ENCODE data around the gene FKBP9.
"Not testable (repeated sequence)": the region's sequence is repeated elsewhere in the genome, so short reads cannot be mapped to it uniquely, and the experiment has no call there.

FKBP9 gene

GRCh38 chr7:32952876-32953275, 4.4 kb upstream of the FKBP9 start:
- DNase-seq = no peak

DNA sequence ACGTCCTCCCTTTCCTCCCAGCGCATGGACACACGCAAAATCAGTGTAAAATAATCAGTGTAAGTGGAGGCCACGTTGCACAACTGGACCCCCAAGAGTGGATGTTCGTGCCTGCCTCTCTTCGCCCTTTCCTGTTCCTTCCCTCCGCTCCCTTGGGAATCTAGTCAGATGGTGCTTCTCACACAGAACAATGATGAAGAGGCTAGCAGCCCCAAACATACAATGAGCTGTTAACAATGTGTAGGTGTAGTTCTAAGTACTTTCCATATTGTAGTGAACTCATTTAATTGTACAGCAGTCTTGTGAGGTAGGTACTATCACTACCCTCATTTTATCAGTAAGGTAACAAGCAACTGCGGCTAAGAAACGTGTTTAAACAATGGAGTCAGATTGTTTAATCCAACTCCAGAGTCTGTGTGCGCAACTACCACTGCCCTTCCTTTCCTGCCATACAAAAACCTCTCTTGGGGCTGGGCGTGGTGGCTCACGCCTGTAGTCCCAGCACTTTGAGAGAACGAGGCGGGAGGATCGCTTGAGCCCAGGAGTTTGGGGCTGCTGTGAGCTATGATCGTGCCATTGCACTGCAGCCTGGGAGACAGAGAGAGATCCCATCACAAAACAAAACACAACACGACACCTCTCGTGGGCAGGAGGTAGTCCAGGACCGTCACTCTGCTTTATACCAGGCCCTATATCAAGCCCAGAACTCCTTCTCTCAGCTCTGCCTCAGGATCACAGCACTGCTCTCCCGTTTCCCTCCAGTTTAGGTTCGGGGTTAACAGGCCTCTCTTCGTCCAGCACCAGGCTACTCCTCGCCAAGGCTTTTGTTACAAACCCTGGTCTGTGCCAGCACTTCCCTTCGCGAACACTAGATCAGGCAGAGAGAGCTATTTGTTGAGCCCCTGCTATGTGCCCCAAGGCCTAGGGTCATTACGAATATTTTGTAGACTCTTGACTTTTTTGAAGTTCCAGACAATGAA, 1.1 kb downstream of the FKBP9 start:
- DNase-seq = no peak

DNA sequence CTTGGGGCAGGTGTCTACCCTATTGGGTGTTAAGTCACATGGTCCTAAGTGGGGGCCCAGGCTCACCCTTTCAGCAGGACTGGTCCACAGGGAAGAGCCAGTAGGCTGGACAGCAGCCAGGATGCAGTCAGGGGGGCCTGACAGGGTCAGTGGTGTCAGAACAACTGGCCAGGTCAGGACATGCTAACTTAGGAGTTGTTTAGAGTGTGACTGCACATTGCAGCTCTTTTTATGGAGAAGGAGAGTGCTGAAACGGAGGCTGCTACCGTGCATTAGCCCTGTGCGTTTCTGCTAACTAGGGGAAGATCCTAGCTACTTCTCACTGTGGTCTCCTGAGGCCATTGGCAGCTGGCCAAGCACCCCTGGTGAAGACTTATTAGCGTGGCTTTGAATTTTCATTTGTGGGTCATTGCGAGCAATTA, 6.7 kb downstream of the FKBP9 start:
- not testable (repeated sequence) for DNase-seq

DNA sequence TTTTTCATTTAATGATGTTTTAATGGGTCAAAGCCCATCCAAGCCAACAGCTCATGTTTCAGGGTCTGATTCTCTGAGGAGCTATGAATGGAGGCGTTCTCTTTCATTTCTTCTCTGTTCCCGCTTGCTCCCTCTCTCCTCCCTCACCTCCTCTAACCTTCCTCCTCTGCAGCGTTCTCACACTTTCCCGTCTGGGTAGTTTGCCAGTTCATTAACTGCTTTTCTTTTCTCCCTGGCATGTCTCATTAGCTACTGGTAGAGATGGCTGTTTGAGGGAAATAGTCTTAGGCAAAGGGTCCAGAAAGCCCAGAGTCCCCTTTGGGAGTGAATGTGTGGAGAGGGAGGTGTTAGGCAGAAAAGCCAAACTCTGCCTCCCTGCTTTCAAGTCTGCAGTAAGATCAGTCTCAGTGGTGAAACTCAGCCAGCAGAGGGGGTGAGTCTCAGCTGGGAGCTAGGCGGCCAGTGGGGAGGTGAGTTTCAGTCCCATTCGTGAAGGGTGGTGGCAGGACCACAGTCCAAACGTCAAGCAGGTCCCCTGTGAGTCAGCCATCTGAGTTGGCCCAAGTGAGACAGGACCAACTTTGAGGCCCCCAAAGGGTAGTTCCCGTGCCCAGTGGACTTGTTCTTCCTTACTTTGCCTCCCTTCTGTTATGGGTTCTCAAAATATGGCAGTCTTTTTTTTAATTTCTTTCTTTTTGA, 7.4 kb downstream of the FKBP9 start:
- not testable (repeated sequence) for DNase-seq

DNA sequence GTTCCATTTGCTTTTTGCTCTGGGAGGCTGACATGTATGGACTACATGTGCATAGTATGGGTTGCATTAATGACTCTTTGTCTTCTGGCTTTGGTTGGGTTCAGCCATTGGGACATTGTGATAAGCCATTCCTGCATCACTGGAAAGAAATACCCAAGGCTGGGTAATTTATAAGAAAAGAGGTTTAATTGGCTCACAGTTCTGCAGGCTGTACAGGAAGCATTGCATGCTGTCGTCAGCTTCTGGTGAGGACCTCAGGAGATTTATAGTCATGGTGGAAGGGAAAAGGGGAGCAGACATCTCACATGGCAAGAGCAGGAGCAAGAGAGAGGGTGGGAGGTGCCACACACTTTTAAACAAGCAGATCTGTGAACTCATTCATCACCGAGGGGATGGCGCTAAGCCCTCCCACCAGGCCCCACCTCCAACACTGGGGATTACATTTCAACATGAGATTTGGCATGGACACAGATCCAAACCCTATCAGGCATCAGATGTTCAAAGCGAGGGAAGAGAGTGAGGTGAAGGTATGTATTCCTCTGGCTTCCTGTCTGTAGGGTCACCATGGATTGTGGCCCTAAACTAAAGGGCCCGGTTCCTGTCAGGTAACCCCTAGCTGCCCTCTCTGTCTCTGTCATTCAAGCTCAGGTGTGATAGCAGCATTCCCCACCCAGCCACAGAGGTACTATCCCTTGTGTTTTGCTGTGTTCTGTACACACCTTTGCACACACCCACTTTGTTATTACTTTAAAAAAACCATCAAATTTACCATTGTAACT, 9.4 kb downstream of the FKBP9 start:
- DNase-seq = not testable (repeated sequence)

DNA sequence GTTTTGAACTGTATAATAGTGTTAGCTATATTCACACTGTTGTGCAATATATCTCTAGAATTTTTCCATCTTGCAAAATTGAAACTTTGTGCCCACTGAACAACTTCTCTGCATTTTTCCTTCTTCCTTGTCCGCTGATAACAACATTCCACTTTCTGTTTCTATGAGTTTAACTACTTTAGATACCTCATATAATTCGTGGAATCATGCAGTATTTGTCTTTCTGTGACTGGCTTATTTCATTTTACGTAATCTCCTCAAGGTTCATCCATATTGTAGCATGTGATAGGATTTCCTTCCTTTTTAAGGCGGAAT, 10.0 kb downstream of the FKBP9 start:
- not testable (repeated sequence) for DNase-seq

GRCh38 chr7:32971967-32972366, 14.7 kb downstream of the FKBP9 start:
- DNase-seq = not testable (repeated sequence)

DNA sequence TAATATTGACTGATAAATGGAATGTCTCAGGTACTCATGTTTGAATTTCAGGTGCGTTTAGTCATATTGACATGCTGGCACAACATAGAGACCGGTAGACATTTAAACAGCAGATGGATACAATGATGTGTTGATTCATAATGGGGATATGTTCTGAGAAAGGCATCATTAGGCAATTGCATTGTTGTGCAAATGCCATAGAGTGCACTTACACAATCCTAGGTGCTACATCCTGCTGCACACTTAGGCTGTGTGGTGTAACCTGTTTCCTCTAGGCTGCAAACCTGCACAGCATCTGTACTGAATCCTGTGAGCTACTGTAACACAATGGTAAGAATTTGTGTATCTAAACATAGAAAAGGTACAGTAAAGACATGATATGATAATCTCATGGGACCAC, 19.9 kb downstream of the FKBP9 start:
- DNase-seq = not testable (repeated sequence)

DNA sequence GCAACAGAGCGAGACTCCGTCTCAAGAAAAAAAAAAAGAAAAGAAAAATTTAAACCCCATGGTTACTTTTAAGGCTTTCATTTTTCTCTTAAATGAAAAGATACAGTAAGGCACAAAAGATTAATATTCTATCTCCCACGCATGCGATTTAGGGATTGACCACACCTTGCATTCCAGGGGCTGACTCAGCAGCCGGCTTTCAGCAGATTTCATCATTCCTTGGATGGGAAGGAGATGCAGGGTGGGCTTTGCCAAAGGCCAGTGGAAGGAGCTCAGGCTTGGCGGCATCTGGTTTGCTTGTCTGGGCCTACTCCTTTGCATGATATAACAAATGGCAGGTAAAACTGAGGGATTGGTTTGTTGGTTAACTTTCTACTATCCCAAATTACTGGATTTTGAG, 22.0 kb downstream of the FKBP9 start:
- not testable (repeated sequence) for DNase-seq

DNA sequence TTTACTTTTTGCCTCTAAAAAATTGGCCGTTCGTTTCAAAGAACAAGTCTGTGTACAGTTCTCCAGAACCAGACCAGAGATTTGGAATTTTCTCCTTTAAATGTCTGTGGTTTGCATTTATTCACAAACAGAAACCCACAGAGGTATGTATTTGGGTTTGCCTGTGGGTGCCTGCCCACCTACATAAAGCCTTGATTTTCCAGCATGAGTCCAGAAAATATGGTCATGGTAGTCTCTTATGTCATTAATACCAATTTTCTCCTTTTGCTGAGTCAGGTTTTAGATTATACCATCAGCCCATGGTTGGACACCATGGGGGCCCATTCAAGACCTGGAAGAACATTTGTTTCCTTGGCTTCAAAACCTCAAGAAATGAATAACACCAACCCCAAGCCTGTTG, 22.7 kb downstream of the FKBP9 start:
- DNase-seq = not testable (repeated sequence)

GRCh38 chr7:32988148-32988547, 30.9 kb downstream of the FKBP9 start:
- DNase-seq = not testable (repeated sequence)

- DNase-seq = not testable (repeated sequence)
These were observed 33.9 kb downstream of the FKBP9 start for GRCh38 chr7:32991068-32991585.

- DNase-seq = not testable (repeated sequence)
These were observed 34.9 kb downstream of the FKBP9 start for GRCh38 chr7:32991975-32992700.

GRCh38 chr7:32992750-32993149, 35.5 kb downstream of the FKBP9 start:
- DNase-seq = not testable (repeated sequence)

GRCh38 chr7:32997956-32998355, 40.7 kb downstream of the FKBP9 start:
- DNase-seq = not testable (repeated sequence)

DNA sequence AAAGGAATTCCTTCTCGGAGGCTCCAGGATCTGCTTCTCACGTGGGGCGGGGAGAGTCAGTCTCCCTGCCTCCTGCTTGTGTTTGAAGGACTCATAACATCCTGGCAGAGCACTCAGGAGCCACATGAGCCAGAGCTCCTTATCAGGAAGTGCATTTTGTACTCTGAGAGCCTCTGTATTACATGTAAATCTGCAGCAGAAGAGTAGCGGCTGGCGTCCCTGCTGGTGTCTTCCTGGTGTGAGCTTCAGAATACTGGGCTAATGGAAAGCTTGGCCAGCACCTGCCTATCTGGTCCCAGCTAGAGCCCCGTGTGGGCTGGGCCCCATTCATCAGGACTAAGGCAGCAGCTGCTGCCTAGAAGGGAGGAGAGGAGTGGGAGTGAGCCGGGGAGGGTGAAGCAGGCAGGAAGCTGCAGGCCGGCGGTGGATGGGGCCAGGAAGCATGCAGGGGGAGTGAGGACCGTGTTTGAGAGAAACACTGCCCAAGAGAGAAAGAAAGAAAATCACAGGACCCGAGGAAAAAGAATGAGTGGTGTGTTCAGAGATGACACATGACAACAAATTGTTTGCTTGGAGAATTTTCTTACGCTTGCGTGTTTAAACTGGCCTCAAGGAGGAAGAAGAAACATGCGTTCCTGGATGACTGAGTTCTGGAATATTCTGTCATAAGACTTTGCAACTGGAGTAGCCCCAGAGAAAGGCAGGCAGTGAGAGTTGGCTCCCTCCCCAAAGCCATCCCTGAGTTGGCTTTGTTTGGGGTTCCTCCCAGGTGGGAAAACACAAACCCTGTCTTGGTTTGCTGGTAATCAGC, 41.3 kb downstream of the FKBP9 start:
- DNase-seq = not testable (repeated sequence)

DNA sequence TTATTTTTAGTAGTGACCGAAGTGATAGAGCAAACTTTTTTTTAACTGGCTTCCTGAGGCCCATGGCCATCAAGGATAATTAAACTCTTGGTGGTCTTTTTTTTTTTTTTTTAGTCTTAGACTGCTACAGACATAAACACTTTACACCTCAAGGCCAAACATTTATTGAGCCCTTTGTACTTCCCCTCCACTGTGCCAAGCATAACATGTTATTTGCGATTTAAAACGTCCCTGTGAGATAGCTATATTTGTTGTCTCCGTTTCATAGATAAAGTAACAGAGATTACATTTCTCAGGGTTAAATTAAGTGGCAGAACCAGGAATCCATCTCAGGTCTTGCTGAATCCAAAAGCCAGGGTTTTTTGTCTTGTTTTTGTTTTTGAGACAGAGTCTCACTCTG, 42.1 kb downstream of the FKBP9 start:
- DNase-seq = not testable (repeated sequence)

- DNase-seq = not testable (repeated sequence)
These were observed 45.9 kb downstream of the FKBP9 start for GRCh38 chr7:33003111-33003510.

GRCh38 chr7:33004104-33004616, 46.9 kb downstream of the FKBP9 start:
- DNase-seq = not testable (repeated sequence)

DNA sequence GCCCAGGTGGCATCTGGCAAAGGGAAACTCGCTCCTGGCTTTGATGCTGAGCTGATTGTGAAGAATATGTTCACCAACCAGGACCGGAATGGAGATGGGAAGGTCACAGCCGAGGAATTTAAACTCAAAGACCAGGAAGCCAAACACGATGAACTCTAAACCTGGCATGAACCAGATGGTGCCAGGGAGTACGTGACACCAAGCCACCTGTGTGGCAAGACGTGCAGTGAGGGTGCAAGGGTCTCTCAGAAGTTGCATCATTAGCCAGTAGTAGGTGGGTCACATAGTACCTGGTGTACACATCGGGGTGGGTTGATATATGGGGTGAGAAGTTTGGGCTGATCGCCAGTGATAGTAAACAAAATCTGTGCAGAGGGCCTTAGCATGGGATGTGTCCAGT, 48.0 kb downstream of the FKBP9 start:
- DNase-seq = not testable (repeated sequence)

DNA sequence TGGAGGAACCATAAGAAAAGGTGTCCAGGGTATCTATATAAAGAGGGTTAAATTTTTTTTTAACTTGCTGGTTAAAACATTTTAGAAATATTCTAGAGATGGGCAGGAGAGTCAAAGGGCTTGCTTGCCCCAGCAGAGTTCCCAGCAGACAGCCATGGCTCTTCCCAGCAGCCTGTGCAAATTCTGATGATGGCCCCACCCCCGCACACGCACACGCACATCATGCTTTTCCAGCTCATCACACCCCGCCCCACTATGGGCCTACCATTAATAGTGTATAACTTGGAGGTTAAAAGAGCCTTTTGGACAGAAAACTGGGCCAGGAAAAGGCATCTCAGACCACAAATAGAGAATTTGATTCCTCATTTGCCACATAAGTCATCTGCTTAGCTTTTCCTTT, 48.5 kb downstream of the FKBP9 start:
- DNase-seq = not testable (repeated sequence)
